ENCODE data around the gene SHQ1.

- no peak; the same call in 1 of the 2 replicates for TF ChIP-seq POLR2AphosphoS5 (IDR thresholded peaks at IDR 0.05; ENCODE audit: borderline replicate concordance, low read depth, low read length)
- TF ChIP-seq EZH2 (IDR thresholded peaks at IDR 0.05) = no peak
- TF ChIP-seq FOXP2 (optimal IDR thresholded peaks at IDR 0.05; ENCODE audit: control extremely low read depth, extremely low read length, insufficient read depth) = no peak
Observed at GRCh38 chr3:72719137-72719536, 129.1 kb downstream of the SHQ1 start.

Measured in SK-N-MC (cell line).